WTC11 (cell line): ENCODE data around the gene SNAI1. TPM values are rescaled to one million over a fixed set of nuclear protein-coding genes. Genes with fewer than 3 reads are reported as not detected.

Experiments
- ATAC-seq: fragments of 200-7000 bp; cut with Tn5 transposase; 2 replicates; pipeline ENCODE4 v1.10.0; 2021; ENCODE audit warnings: mild to moderate bottlenecking, moderate library complexity
- Bru-seq: library from RNA; stranded (reverse); fragments of 400-500 nt; gene quantifications from one replicate; lab custom pipeline; 2021; lab: Mats Ljungman, UMichigan
- CTCF ChIA-PET: fragments of 300-600 bp; sonication (Branson Sonifier 250); formaldehyde crosslinking; loops from one replicate; lab custom pipeline; 2021; ENCODE audit warnings: antibody characterized with exemption; lab: Charles Lee
- POLR2A ChIA-PET: fragments of 350-600 bp; sonication (Branson Sonifier 250); formaldehyde crosslinking; loops from one replicate; lab custom pipeline; 2021; ENCODE audit warnings: antibody characterized with exemption; lab: Charles Lee
- DNase-seq: peaks from one replicate; pipeline ENCODE4 v3.0.0; 2021; ENCODE audit warnings: low spot score
- H3K27ac Mint-ChIP-seq: 2 replicates; pipeline ENCODE4 v1.8.0; 2021; ENCODE audit warnings: mixed read lengths
- H3K27me3 Mint-ChIP-seq: 2 replicates; pipeline ENCODE4 v1.8.0; 2021; ENCODE audit warnings: low read depth, mild to moderate bottlenecking, moderate library complexity, mixed read lengths
- H3K36me3 Mint-ChIP-seq: 2 replicates; pipeline ENCODE4 v1.8.0; 2021; ENCODE audit warnings: mixed read lengths
- H3K4me1 Mint-ChIP-seq: 2 replicates; pipeline ENCODE4 v1.8.0; 2022; ENCODE audit warnings: mixed read lengths
- H3K4me3 Mint-ChIP-seq: 2 replicates; pipeline ENCODE4 v1.8.0; 2021; ENCODE audit warnings: mild to moderate bottlenecking, moderate library complexity, mixed read lengths
- H3K9me3 Mint-ChIP-seq: 2 replicates; pipeline ENCODE4 v1.8.0; 2021; ENCODE audit warnings: mixed read lengths
- ARID4B ChIP-seq: sonication (generic); formaldehyde crosslinking; IDR thresholded peaks from 2 replicates; pipeline ENCODE4 v1.8.0; 2023; ENCODE audit warnings: missing genetic modification reagents, mild to moderate bottlenecking, borderline replicate concordance
- CREB1 ChIP-seq: sonication (generic); formaldehyde crosslinking; IDR thresholded peaks from 2 replicates; pipeline ENCODE4 v1.8.0; 2023; ENCODE audit warnings: mild to moderate bottlenecking, missing genetic modification reagents
- ESRRA ChIP-seq: sonication (generic); formaldehyde crosslinking; IDR thresholded peaks from 2 replicates; pipeline ENCODE4 v1.8.1; 2022; ENCODE audit warnings: mild to moderate bottlenecking, missing genetic modification reagents, borderline replicate concordance
- ETV6 ChIP-seq: sonication (generic); formaldehyde crosslinking; IDR thresholded peaks from 2 replicates; pipeline ENCODE4 v1.8.1; 2022; ENCODE audit warnings: mild to moderate bottlenecking, missing genetic modification reagents
- FOXK1 ChIP-seq: sonication (generic); formaldehyde crosslinking; IDR thresholded peaks from 2 replicates; pipeline ENCODE4 v1.8.0; 2022; ENCODE audit warnings: mild to moderate bottlenecking, moderate library complexity, missing genetic modification reagents
- FOXP4 ChIP-seq: sonication (generic); formaldehyde crosslinking; IDR thresholded peaks from 2 replicates; pipeline ENCODE4 v1.8.0; 2022; ENCODE audit warnings: mild to moderate bottlenecking, missing genetic modification reagents
- MAX ChIP-seq: sonication (generic); formaldehyde crosslinking; IDR thresholded peaks from 2 replicates; pipeline ENCODE4 v1.8.0; 2022; ENCODE audit warnings: mild to moderate bottlenecking, missing genetic modification reagents
- PRRX2 ChIP-seq: fragments of 250-450 bp; sonication (Bioruptor Pico); IDR thresholded peaks from 2 replicates; pipeline ENCODE4 v1.8.0; 2021; ENCODE audit warnings: mild to moderate bottlenecking
- SMAD3 ChIP-seq: sonication (generic); formaldehyde crosslinking; IDR thresholded peaks from 2 replicates; pipeline ENCODE4 v1.8.0; 2022; ENCODE audit warnings: missing genetic modification reagents, mild to moderate bottlenecking, borderline replicate concordance
- SMAD4 ChIP-seq: sonication (generic); formaldehyde crosslinking; IDR thresholded peaks from 2 replicates; pipeline ENCODE4 v1.8.0; 2022; ENCODE audit warnings: mild to moderate bottlenecking, missing genetic modification reagents
- SOX15 ChIP-seq: fragments of 250-450 bp; sonication (Bioruptor Pico); IDR thresholded peaks from 2 replicates; pipeline ENCODE4 v1.9.0; 2021; ENCODE audit warnings: mild to moderate bottlenecking
- SP1 ChIP-seq: sonication (generic); formaldehyde crosslinking; conservative IDR thresholded peaks from 2 replicates; pipeline ENCODE4 v1.8.1; 2022; ENCODE audit warnings: missing genetic modification reagents
- ZBTB21 ChIP-seq: sonication (generic); formaldehyde crosslinking; IDR thresholded peaks from 2 replicates; pipeline ENCODE4 v1.8.1; 2023; ENCODE audit warnings: mild to moderate bottlenecking, missing genetic modification reagents, borderline replicate concordance
- ZNF121 ChIP-seq: sonication (generic); formaldehyde crosslinking; IDR thresholded peaks from 2 replicates; pipeline ENCODE4 v1.8.0; 2023; ENCODE audit warnings: missing genetic modification reagents
- ZNF232 ChIP-seq: sonication (generic); formaldehyde crosslinking; IDR thresholded peaks from 2 replicates; pipeline ENCODE4 v1.8.0; 2022; ENCODE audit warnings: mild to moderate bottlenecking, missing genetic modification reagents
- ZNF263 ChIP-seq: sonication (generic); formaldehyde crosslinking; IDR thresholded peaks from 2 replicates; pipeline ENCODE4 v1.8.1; 2022; ENCODE audit warnings: low read depth, mild to moderate bottlenecking, moderate library complexity, missing genetic modification reagents
- ZNF317 ChIP-seq: sonication (generic); formaldehyde crosslinking; IDR thresholded peaks from 2 replicates; pipeline ENCODE4 v1.8.1; 2023; ENCODE audit warnings: low read depth, mild to moderate bottlenecking, moderate library complexity, missing genetic modification reagents, borderline replicate concordance
- ZNF416 ChIP-seq: fragments of 250-450 bp; sonication (Bioruptor Pico); IDR thresholded peaks from 2 replicates; pipeline ENCODE4 v1.9.0; 2021; ENCODE audit warnings: mild to moderate bottlenecking, inconsistent platforms
- ZNF671 ChIP-seq: fragments of 250-450 bp; sonication (Bioruptor Pico); IDR thresholded peaks from 2 replicates; pipeline ENCODE4 v1.8.0; 2021; ENCODE audit warnings: mild to moderate bottlenecking
- long read RNA-seq, 3 experiments: library from RNA in 1 of 3; library from capped mRNA in 1 of 3; library from polyadenylated mRNA in 1 of 3; unstranded in 2 of 3; stranded (forward) in 1 of 3; transcript quantifications; one replicate each; pipeline ENCODE4 v2.0.0, GENCODE V29; 2021
- total RNA-seq: library from RNA; stranded (reverse); gene quantifications from 3 replicates; pipeline ENCODE4 v1.2.3, GENCODE V29; 2021
- TF ChIP-seq, protein P1 (sequence below): sonication (generic); formaldehyde crosslinking; IDR thresholded peaks from 2 replicates; pipeline ENCODE4 v1.8.0; 2023; ENCODE audit warnings: mild to moderate bottlenecking, missing genetic modification reagents
- TF ChIP-seq, protein P2 (sequence below): fragments of 200-600 bp; IDR thresholded peaks from 2 replicates; pipeline ENCODE4 v1.8.0; 2022; ENCODE audit warnings: antibody characterized with exemption
- TF ChIP-seq, protein P3 (sequence below): sonication (generic); formaldehyde crosslinking; IDR thresholded peaks from 2 replicates; pipeline ENCODE4 v1.8.1; 2022; ENCODE audit warnings: missing genetic modification reagents, borderline replicate concordance

SNAI1 gene
- total RNA-seq (7.0 to 8.7 TPM (median 7.9 TPM) in 3 replicates), Bru-seq, nascent RNA (percentile 68 among the genes with signal in this experiment)
- long read RNA-seq, experiment 1, transcript SNAI1-201 (3 exons, 1,686 nt), result major isoform, 8 of 8 reads
- long read RNA-seq, experiment 1, partial matches to known transcripts, result 0 of 8 reads
- long read RNA-seq, experiment 1, other reads (novel, unspliced or antisense), result 0 of 8 reads
- long read RNA-seq, experiment 2, transcript SNAI1-201 (3 exons, 1,686 nt), result major isoform, 7 of 7 reads
- long read RNA-seq, experiment 2, partial matches to known transcripts, result 0 of 7 reads
- long read RNA-seq, experiment 2, other reads (novel, unspliced or antisense), result 0 of 7 reads
- long read RNA-seq, experiment 3, transcript SNAI1-201 (3 exons, 1,686 nt), result major isoform, 8 of 8 reads
- long read RNA-seq, experiment 3, partial matches to known transcripts, result 0 of 8 reads
- long read RNA-seq, experiment 3, other reads (novel, unspliced or antisense), result 0 of 8 reads

DNA sequence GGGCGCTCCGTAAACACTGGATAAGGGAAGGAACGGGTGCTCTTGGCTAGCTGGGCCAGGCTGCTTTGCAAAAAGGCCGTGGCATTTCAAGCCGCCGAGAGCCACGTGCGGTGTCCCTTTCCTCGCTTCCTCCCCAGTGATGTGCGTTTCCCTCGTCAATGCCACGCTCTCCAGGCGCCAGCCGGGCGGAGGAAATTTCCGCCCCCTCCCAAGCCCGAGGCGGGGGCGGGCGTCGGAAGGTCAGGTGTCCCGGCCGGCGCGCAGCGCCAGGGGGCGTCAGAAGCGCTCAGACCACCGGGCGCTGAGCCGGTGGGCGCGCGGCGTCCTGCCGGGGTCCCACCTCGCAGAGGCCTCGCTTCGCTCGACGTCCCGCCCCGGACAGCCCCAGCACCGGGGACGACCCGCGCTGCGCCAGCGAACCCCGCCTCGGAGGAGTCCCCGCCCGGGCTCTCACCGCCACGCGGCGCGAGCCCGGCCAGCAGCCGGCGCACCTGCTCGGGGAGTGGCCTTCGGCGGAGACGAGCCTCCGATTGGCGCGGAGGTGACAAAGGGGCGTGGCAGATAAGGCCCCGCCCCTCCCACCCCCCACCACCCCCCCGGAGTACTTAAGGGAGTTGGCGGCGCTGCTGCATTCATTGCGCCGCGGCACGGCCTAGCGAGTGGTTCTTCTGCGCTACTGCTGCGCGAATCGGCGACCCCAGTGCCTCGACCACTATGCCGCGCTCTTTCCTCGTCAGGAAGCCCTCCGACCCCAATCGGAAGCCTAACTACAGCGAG lies at the start of gene SNAI1:
SNAI1 (plus strand) TSS at position 635 of the 777 bp plus-strand sequence; CDS start at position 715, 80 bp downstream.
- Mint-ChIP-seq H3K27me3 (peaks cover 34% of the 10 kb centered on the region), H3K36me3 (no peaks in the 10 kb centered on the region; the same call in 1 of the 2 replicates), H3K9me3 (no peaks in the 10 kb centered on the region), H3K4me1 (peaks cover 76% of the 10 kb centered on the region), H3K27ac (peak within 1 kb of the TSS; percentile 30), H3K4me3 (peak within 1 kb of the TSS; percentile 84)
- DNase-seq, result peak; percentile 83
- ATAC-seq, result peak; percentile 52
- CTCF ChIA-PET, result interaction anchor here (0.6 to 10.5 kb wide), 8 partner anchors 7 to 187 kb away, joined by 3 to 288 read pairs (median 4); no protein-coding TSS in a partner anchor
- POLR2A ChIA-PET, result interaction anchor here (0.6 to 0.9 kb wide), 3 partner anchors 64 to 510 kb away, joined by 3 read pairs; no protein-coding TSS in a partner anchor
- TF ChIP-seq SMAD4 (no peak; the same call in 1 of the 2 replicates), FOXK1 (CRISPR knock-in tag) (peak; percentile 91; the same call in 1 of the 2 replicates), SMAD3 (CRISPR knock-in tag) (peak; percentile 73), ZNF671 (no peak), SP1 (CRISPR knock-in tag) (peak; percentile 86), ARID4B (CRISPR knock-in tag) (no peak; the same call in 1 of the 2 replicates), MAX (CRISPR knock-in tag) (peak; percentile 95), FOXP4 (peak; percentile 94), ZNF121 (CRISPR knock-in tag) (0 out of 2 replicates have a peak, but pooled peaks have one; percentile 22), ZNF263 (CRISPR knock-in tag) (peak; percentile 59; the same call in 1 of the 2 replicates), PRRX2 (no peak), ZNF232 (no peak; the same call in 1 of the 2 replicates), CREB1 (CRISPR knock-in tag) (no peak), ZBTB21 (CRISPR knock-in tag) (0 out of 2 replicates have a peak, but pooled peaks have one; percentile 59), ETV6 (peak; percentile 99), SOX15 (CRISPR knock-in tag) (no peak), ZNF317 (CRISPR knock-in tag) (peak; percentile 67), ZNF416 (CRISPR knock-in tag) (0 out of 2 replicates have a peak, but pooled peaks have one; percentile 56), ESRRA (CRISPR knock-in tag) (peak; percentile 80; the same call in 1 of the 2 replicates)
- TF ChIP-seq, protein P1, sequence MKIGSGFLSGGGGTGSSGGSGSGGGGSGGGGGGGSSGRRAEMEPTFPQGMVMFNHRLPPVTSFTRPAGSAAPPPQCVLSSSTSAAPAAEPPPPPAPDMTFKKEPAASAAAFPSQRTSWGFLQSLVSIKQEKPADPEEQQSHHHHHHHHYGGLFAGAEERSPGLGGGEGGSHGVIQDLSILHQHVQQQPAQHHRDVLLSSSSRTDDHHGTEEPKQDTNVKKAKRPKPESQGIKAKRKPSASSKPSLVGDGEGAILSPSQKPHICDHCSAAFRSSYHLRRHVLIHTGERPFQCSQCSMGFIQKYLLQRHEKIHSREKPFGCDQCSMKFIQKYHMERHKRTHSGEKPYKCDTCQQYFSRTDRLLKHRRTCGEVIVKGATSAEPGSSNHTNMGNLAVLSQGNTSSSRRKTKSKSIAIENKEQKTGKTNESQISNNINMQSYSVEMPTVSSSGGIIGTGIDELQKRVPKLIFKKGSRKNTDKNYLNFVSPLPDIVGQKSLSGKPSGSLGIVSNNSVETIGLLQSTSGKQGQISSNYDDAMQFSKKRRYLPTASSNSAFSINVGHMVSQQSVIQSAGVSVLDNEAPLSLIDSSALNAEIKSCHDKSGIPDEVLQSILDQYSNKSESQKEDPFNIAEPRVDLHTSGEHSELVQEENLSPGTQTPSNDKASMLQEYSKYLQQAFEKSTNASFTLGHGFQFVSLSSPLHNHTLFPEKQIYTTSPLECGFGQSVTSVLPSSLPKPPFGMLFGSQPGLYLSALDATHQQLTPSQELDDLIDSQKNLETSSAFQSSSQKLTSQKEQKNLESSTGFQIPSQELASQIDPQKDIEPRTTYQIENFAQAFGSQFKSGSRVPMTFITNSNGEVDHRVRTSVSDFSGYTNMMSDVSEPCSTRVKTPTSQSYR (CRISPR knock-in tag), result peak; percentile 32; the same call in 1 of the 2 replicates
- TF ChIP-seq, protein P2, sequence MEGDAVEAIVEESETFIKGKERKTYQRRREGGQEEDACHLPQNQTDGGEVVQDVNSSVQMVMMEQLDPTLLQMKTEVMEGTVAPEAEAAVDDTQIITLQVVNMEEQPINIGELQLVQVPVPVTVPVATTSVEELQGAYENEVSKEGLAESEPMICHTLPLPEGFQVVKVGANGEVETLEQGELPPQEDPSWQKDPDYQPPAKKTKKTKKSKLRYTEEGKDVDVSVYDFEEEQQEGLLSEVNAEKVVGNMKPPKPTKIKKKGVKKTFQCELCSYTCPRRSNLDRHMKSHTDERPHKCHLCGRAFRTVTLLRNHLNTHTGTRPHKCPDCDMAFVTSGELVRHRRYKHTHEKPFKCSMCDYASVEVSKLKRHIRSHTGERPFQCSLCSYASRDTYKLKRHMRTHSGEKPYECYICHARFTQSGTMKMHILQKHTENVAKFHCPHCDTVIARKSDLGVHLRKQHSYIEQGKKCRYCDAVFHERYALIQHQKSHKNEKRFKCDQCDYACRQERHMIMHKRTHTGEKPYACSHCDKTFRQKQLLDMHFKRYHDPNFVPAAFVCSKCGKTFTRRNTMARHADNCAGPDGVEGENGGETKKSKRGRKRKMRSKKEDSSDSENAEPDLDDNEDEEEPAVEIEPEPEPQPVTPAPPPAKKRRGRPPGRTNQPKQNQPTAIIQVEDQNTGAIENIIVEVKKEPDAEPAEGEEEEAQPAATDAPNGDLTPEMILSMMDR, result 0 out of 2 replicates have a peak, but pooled peaks have one; percentile 28
- TF ChIP-seq, protein P3, sequence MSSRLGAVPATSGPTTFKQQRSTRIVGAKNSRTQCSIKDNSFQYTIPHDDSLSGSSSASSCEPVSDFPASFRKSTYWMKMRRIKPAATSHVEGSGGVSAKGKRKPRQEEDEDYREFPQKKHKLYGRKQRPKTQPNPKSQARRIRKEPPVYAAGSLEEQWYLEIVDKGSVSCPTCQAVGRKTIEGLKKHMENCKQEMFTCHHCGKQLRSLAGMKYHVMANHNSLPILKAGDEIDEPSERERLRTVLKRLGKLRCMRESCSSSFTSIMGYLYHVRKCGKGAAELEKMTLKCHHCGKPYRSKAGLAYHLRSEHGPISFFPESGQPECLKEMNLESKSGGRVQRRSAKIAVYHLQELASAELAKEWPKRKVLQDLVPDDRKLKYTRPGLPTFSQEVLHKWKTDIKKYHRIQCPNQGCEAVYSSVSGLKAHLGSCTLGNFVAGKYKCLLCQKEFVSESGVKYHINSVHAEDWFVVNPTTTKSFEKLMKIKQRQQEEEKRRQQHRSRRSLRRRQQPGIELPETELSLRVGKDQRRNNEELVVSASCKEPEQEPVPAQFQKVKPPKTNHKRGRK (CRISPR knock-in tag), result no peak
